Measurements from ENCODE around the gene PCBD1.

PCBD1 gene

GRCh38 chr10:70853457-70853856 is 34.9 kb downstream of the PCBD1 start:
- H3K9me3 ChIP-seq = no peaks in the 10 kb centered on the region
- intact Hi-C loops (cut with DNase I; ENCODE audit: low total_unique reads) = no loop called here
- H3K4me3 ChIP-seq = no peak overlapping the region
- peaks cover 45 to 67% (median 47%) of the 10 kb centered on the region in 3 donors for H3K36me3 ChIP-seq
- DNase-seq = no peak
- H3K4me1 ChIP-seq = peaks cover 0 to 15% (median 0%) of the 10 kb centered on the region in 4 donors
- TF ChIP-seq, protein P1, sequence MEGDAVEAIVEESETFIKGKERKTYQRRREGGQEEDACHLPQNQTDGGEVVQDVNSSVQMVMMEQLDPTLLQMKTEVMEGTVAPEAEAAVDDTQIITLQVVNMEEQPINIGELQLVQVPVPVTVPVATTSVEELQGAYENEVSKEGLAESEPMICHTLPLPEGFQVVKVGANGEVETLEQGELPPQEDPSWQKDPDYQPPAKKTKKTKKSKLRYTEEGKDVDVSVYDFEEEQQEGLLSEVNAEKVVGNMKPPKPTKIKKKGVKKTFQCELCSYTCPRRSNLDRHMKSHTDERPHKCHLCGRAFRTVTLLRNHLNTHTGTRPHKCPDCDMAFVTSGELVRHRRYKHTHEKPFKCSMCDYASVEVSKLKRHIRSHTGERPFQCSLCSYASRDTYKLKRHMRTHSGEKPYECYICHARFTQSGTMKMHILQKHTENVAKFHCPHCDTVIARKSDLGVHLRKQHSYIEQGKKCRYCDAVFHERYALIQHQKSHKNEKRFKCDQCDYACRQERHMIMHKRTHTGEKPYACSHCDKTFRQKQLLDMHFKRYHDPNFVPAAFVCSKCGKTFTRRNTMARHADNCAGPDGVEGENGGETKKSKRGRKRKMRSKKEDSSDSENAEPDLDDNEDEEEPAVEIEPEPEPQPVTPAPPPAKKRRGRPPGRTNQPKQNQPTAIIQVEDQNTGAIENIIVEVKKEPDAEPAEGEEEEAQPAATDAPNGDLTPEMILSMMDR (IDR thresholded peaks at IDR 0.05) = no peak
- no peak overlapping the region for H3K27ac ChIP-seq
- H3K27me3 ChIP-seq = no peaks in the 10 kb centered on the region

DNA sequence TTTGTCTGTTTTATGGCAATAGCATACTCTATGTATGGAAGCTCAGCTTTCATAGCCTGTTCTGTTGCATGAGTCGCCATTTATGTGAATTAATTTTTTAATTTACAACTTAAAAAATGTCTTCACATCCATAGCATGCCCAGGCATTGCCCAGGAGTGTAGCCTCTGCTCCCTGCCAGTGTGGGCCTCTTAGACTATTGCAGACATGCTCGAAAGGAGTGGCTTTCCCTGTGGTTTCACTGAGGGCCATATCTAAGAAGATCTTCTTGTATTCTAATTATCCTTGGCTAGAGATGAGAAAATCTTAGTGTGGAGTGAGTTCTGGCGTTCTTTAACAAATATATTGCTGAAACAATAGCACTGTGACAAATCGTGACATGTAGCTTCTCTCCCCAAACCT is 35.3 kb downstream of the PCBD1 start:
- TF ChIP-seq, protein P1 (IDR thresholded peaks at IDR 0.05) = no peak
- intact Hi-C loops (cut with DNase I; ENCODE audit: low total_unique reads) = no loop called here

DNA sequence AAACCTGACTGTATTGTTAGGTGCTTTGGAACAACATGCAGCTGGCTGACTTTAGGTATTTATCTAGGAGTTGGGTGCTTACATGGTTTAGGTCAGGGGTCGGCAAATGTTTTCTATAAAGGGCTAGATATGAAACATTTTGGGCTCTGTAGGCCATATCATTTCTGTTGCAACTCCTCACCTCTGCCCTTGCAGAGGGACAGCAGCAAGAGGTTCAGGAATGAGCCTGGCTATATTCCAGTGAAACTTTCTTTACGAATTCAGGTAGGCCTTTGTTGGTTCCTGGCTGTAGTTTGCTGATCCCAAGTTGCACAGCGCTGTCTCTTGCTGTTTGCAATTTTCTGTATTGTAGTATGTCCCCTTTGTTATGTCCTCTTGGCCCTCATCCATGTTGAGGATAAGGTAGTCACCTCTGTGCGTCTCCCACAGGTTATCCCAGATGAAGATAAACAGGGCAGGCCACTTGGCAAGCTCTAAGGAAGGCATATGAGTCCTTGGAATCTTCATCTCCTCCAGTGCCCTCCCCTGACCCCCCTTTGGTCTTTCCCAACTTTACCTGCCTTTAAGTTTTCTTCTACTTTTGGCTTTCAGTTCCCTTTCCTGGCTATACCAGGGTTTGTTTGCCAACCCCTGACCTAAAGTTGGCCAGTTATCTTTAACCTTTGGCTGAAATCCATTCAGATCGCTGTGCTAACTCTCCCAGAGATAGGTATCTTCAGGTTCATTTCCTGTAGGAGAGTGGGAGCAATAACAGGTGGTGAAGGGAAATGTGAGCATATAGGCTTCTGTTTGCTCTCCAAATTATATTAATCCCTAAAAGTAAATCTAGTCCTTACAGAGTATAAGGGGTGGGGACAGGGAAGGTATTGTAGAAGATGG is 36.5 kb downstream of the PCBD1 start:
- peaks cover 29 to 54% (median 40%) of the 10 kb centered on the region in 3 donors for H3K36me3 ChIP-seq
- no peak overlapping the region for H3K27ac ChIP-seq
- no peak for DNase-seq
- intact Hi-C loops (cut with DNase I; ENCODE audit: low total_unique reads) = no loop called here
- peaks cover 0 to 15% (median 0%) of the 10 kb centered on the region in 4 donors for H3K4me1 ChIP-seq
- H3K27me3 ChIP-seq = no peaks in the 10 kb centered on the region
- H3K9me3 ChIP-seq = no peaks in the 10 kb centered on the region
- no peak overlapping the region for H3K4me3 ChIP-seq
- TF ChIP-seq, protein P1 (IDR thresholded peaks at IDR 0.05) = no peak

More for the DNA sequence above, 35.3 kb downstream of the PCBD1 start:
- no peaks in the 10 kb centered on the region for H3K9me3 ChIP-seq
- no peaks in the 10 kb centered on the region for H3K27me3 ChIP-seq
- peaks cover 0 to 15% (median 0%) of the 10 kb centered on the region in 4 donors for H3K4me1 ChIP-seq
- H3K36me3 ChIP-seq = peaks cover 40 to 63% (median 43%) of the 10 kb centered on the region in 3 donors
- no peak overlapping the region for H3K27ac ChIP-seq
- no peak for DNase-seq
- no peak overlapping the region for H3K4me3 ChIP-seq

- no peak overlapping the region for H3K27ac ChIP-seq
- no peak overlapping the region for H3K4me3 ChIP-seq
- peaks cover 20 to 50% (median 31%) of the 10 kb centered on the region in 3 donors for H3K36me3 ChIP-seq
- intact Hi-C loops (cut with DNase I; ENCODE audit: low total_unique reads) = no loop called here
- DNase-seq = no peak
- H3K4me1 ChIP-seq = peaks cover 0 to 15% (median 0%) of the 10 kb centered on the region in 4 donors
- TF ChIP-seq, protein P1 (IDR thresholded peaks at IDR 0.05) = no peak
- H3K9me3 ChIP-seq = no peaks in the 10 kb centered on the region
- H3K27me3 ChIP-seq = no peaks in the 10 kb centered on the region
Measured at GRCh38 chr10:70850097-70850496, 38.3 kb downstream of the PCBD1 start.

GRCh38 chr10:70849582-70850016 is 38.8 kb downstream of the PCBD1 start:
- no peak overlapping the region for H3K27ac ChIP-seq
- TF ChIP-seq, protein P1 (IDR thresholded peaks at IDR 0.05) = no peak
- H3K4me3 ChIP-seq = no peak overlapping the region
- no peak for DNase-seq
- peaks cover 0 to 15% (median 0%) of the 10 kb centered on the region in 4 donors for H3K4me1 ChIP-seq
- H3K9me3 ChIP-seq = no peaks in the 10 kb centered on the region
- intact Hi-C loops (cut with DNase I; ENCODE audit: low total_unique reads) = no loop called here
- H3K27me3 ChIP-seq = no peaks in the 10 kb centered on the region
- H3K36me3 ChIP-seq = peaks cover 15 to 52% (median 32%) of the 10 kb centered on the region in 3 donors
